SK-N-SH (cell line): ENCODE results near the gene KLHL18.

Experiments used
- CTCF ChIP-seq: fragments of 200-600 bp; sonication (generic); IDR thresholded peaks from 2 replicates; pipeline ENCODE4 v1.6.1; 2017; ENCODE audit warnings: antibody characterized with exemption, mild to moderate bottlenecking, moderate library complexity
- EP300 ChIP-seq, 2 experiments: IDR thresholded peaks; 2 replicates each; pipeline versions ENCODE4 v1.4.0 to v1.6.1; 2012; ENCODE audit warnings: borderline replicate concordance in 1 of 2, low read depth in 1 of 2, low read length in 1 of 2
- GATA2 ChIP-seq: sonication (generic); formaldehyde crosslinking; IDR thresholded peaks from 2 replicates; pipeline ENCODE4 v1.5.0; 2020; ENCODE audit warnings: mild to moderate bottlenecking, missing genetic modification reagents
- NRF1 ChIP-seq: IDR thresholded peaks from 2 replicates; pipeline ENCODE4 v1.6.1; 2012; ENCODE audit warnings: low read depth, mild to moderate bottlenecking, low read length
- RCOR1 ChIP-seq: fragments of 150-350 bp; IDR thresholded peaks from 2 replicates; pipeline ENCODE4 v1.6.1; 2017; ENCODE audit warnings: antibody characterized with exemption, low read length
- RXRA ChIP-seq: IDR thresholded peaks from 2 replicates; pipeline ENCODE4 v1.4.0; 2012; ENCODE audit warnings: low read depth, mild to moderate bottlenecking, borderline replicate concordance
- SIN3A ChIP-seq: IDR thresholded peaks from 2 replicates; pipeline ENCODE4 v1.6.1; 2012; ENCODE audit warnings: low read depth, mild to moderate bottlenecking, low read length, moderate library complexity, borderline replicate concordance
- ZBTB33 ChIP-seq: IDR thresholded peaks from 2 replicates; pipeline ENCODE4 v1.4.0; 2012; ENCODE audit warnings: low read depth, borderline replicate concordance

GRCh38 chr3:47374587-47374986, 91.8 kb downstream of the KLHL18 start:
- TF ChIP-seq RXRA = no peak
- no peak for TF ChIP-seq CTCF
- TF ChIP-seq GATA2 (CRISPR knock-in tag) = no peak
- no peak for TF ChIP-seq EP300 (IDR thresholded peaks at IDR 0.05; ENCODE audit: borderline replicate concordance in 1 of 2, low read depth in 1 of 2, low read length in 1 of 2)
- TF ChIP-seq ZBTB33 = no peak
- TF ChIP-seq NRF1 = no peak
- no peak for TF ChIP-seq RCOR1
- TF ChIP-seq SIN3A = no peak
